Fibroblast of pulmonary artery (primary cell): ENCODE data around the gene HMHB1.

ENCODE experiments used
- DNase-seq: peaks from one replicate; pipeline ENCODE4 v3.0.0-alpha.2; 2010; ENCODE audit warnings: low read depth
- H3K4me3 ChIP-seq: replicated peaks from 2 replicates; pipeline ENCODE4 v1.5.1; 2011; ENCODE audit warnings: low read depth, mild to moderate bottlenecking, control low read depth, low read length, moderate library complexity
- TF ChIP-seq, protein P1 (sequence below): IDR thresholded peaks from 2 replicates; pipeline ENCODE4 v1.5.1; 2011; ENCODE audit warnings: mild to moderate bottlenecking, control low read depth, low read length, inconsistent platforms; ENCODE audit errors: missing control alignments

Gene HMHB1

DNA sequence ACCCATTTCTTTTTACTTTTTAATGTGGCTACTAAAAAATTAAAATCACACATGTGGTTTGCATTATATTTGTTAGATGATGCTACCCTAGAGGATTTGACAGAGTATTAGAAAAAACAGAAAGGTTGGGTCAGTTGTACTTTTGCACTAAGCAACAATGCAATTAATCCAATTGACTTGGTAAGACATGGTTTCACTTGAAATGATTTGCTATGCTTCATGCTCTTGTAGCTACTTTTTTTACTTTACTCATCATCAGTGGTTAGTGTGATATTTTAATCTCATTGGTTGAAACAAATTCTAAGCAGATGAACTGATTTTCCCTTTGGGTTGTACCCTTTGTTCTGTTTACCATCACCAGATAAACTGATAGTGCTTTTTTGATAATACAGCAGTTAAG, 39.4 kb downstream of the HMHB1 start:
- TF ChIP-seq, protein P1, sequence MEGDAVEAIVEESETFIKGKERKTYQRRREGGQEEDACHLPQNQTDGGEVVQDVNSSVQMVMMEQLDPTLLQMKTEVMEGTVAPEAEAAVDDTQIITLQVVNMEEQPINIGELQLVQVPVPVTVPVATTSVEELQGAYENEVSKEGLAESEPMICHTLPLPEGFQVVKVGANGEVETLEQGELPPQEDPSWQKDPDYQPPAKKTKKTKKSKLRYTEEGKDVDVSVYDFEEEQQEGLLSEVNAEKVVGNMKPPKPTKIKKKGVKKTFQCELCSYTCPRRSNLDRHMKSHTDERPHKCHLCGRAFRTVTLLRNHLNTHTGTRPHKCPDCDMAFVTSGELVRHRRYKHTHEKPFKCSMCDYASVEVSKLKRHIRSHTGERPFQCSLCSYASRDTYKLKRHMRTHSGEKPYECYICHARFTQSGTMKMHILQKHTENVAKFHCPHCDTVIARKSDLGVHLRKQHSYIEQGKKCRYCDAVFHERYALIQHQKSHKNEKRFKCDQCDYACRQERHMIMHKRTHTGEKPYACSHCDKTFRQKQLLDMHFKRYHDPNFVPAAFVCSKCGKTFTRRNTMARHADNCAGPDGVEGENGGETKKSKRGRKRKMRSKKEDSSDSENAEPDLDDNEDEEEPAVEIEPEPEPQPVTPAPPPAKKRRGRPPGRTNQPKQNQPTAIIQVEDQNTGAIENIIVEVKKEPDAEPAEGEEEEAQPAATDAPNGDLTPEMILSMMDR, result no peak
- DNase-seq, result no peak
- H3K4me3 ChIP-seq, result no peak overlapping the region

DNA sequence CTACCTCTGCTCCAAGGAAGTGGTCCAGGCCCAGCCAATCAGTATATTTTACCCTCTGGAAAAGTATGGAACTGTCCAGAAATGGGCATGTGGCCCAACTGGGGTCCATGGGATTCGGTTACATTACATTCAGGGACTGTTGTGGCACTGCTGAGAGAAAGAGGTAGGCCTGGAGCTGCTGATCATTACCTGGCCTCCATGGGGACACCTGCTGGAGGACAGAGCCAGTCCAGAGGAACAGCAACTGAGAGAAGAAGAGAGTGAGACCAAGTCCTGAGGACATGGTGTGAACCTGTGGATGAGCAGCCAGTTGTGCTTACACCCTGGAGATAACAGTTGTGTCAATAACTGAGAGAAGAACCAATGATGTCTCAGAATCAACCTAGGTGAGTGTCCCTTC, 48.2 kb downstream of the HMHB1 start:
- no peak overlapping the region for H3K4me3 ChIP-seq
- TF ChIP-seq, protein P1, result no peak
- DNase-seq, result no peak

DNA sequence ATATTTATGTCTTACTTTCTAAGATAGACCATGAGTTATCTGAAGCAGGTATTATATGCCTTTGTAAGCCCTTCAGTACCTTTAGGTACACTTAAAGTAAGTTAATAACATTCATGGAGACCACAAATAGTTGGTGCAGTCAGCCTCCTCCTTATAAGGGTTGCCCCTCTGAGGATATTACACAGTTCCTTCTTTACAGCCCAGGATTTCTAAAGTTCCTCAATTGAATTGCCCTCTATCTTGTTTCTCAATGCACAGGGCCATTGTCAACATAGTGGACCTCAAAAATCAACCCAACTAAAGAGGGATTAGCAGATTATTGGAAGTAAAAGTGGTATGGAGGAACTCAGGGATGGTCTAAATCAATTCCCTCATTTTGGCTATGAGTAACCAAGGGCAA, 50.3 kb downstream of the HMHB1 start:
- no peak for DNase-seq
- TF ChIP-seq, protein P1, result no peak
- H3K4me3 ChIP-seq, result no peak overlapping the region

DNA sequence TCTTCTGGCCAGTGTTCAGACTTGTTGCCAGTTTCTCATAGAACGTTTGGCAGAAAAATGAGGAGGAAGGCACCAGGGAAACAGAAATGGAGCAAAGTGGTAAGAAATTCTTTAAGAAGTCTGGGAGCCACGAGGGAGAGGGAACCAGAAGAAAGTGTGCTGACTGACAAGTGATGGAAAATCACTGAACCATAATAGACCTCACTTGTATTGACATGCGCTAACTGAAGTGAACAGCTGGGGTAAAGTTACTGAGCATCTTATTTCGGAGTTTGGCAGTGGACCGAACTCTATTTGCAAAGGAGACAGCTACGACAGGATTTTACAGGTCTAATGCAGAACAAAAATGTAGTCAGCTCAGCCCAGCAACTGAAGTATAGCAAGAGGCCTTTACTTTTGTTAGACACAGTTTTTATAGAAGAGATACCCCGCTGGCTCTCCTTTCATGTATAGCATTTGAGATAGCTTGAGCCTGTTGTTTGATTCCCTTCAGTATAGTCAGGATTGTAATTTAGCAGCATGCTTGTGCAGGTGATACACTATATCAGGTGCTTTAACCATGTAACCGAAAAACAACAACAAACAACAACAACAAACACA, 53.6 kb downstream of the HMHB1 start:
- no peak for DNase-seq
- H3K4me3 ChIP-seq, result no peak overlapping the region
- TF ChIP-seq, protein P1, result no peak
